GM19468 (cell line): ENCODE data around the gene UCK1.

Experiments
- ATAC-seq: cut with Tn5 transposase; IDR thresholded peaks from one replicate; pipeline ENCODE4 v1.9.1; 2021; ENCODE audit warnings: mild to moderate bottlenecking, moderate library complexity, moderate number of reproducible peaks; ENCODE audit not compliant: unreplicated experiment; ENCODE audit errors: extremely low read depth

Gene UCK1

DNA sequence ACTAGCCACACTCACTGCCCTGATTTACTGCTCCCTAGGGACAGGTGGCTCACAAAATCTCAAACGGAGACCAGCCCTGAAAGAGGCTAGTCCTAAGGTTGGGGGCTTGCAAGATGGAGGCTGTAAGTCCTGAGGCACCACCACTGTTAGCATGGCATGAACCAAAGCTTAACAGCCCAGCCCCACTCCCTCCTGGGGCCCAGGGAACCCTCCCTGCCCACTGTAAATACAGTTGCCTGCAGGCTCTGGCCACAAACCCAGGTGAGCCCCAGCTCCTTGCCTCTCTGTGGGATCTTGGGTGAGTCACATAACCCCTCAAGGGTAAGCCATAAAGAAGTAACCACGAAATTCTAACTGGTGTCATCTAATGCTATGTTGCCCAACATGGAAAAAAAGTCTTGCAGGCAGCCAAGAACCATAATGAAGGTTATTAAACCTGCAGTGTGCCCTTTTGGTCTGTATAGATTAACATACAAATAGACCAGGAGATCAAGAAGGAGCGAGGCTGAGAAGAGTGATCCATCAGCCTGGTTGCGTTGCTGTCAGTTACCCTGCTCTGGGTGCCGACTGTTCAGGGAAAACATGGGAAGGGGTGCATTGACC lies 30.0 kb downstream of the UCK1 start:
- no peak for ATAC-seq

DNA sequence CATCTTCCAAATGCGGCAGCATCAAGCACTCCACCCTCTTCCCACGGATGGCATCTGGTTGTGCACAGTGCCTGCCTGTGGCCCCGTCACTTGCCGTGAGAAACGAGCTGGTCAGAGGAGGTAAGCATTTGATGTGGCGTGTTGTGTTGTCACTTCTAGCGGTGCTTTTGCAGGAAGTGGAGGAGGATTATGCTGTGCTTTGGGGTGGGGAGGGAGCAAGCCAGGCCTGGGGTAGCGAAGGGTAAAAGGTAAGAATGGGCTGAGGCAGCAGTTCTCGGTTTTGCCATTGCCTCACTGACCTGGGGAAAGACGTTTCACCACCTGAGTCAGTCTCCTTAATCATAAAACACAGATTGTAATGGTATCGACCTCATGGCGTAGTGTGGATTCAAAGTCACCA lies 30.7 kb downstream of the UCK1 start:
- ATAC-seq: no peak

DNA sequence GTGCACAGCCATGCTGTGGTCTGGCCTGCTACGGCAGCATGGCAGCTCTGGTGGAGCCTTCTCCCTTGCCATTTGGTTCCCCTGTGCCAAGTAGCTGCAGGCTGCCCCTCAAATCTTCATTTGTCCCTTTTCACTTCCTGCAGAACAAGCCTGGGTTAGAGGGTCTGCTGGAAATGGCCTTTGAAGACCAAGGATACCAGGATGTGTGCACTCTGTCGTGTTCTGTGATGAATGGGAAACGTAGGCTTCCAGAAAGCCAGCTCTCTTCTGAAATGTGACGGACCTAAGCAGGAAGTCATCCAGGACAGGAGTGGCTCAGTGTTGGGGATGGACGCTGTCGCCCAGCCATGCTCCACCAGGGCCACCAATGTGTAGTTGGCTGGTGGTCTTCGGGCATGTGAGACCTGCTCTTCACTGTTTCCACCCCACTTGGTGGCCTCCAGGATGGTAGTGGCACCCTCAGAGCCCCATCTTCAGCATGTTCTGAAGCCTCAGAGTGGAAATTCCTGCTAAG lies 31.8 kb downstream of the UCK1 start:
- ATAC-seq: no peak

DNA sequence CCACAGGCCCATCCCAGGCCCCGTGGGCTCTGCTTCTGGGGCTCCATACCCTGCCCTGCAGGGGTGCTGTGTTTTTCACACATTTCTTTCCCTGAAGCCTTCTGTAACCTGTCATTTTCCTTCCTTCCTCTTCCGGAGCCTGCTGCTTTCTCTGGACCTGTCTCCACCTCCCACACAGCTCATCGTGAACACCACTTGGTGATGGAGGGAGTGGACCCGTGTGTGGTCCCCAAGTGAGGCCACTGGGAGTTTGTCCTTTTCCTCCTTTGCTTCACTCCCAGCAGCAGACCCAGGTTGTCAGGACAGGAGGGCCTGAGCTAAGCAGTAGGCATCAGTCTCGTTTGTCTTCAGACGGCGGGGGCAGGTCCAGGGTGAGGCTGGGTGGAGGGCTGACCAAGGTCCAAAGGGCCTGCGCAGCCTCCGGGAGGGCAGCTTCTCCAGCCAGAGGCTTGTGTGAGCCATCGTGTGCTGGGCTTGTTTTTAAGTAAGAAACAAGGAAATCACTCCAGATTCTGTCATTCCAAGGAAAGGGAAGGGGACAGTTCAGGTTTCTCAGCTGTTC lies 34.1 kb downstream of the UCK1 start:
- ATAC-seq: no peak

DNA sequence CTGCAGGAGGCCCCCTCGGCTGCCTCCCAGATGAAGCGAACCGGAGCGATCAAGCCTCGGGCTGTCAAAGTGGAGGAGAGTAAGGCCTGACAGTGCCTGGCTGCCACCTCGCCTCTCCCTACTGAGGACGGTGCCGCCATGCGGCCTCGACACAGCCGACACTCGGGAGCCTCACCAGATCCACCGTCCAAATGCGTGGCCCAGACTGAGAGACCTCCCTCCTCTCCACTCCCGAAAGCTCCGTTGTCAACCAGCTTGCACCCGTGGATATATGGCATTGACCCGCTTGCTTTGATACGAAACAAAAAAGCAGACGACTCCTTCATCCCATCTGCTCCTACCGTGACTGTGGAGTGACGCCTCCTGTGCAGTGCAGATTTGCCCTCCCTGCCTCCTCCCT lies 35.3 kb downstream of the UCK1 start:
- no peak for ATAC-seq

DNA sequence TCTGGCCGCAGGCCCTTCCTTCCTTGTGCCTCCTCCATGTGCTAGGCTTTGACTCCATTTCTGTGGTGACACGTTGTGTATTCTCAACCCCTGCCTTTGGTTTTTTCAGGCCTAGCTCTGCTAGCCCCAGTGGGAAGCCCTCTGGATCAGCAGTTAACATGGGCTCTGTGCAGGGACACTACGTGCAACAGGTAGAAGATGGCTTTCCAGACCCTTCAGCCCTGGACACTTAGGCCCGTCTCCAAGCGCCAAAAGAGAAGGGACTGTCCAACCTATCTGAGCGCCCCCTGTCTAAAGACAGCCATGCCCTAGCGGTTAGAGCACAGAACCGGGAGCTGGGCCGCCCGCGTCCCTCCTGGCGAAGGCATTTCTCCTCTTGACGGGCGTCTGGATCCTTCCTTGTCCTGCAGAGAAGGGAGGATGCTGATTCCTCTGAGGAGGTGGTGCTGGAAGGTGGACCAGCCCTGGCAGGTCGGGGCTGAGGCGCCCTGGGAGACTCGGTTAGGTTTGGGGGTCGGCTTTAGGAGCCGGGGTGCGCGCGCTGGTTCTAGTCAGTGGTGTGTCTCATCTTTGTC lies 36.7 kb downstream of the UCK1 start:
- no peak for ATAC-seq

DNA sequence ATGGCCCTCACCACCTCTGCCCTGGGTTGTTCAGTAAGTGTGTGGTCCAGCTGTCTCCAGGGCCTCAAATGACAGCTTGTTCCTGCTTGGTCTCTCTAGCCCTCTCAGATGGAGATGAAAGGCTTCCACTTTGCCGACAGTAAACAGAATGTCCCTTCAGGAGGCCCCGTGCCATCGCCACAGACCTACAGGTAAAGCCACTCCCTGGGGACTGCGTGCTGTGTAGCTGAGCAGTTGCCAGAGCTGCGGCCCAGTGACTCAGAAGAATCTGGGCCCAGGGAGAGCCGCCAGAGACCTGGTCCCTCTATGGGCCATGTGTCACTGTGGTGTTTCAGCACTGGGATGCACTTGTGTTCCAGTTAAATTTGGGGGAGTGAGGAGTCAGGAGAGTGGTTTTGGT lies 39.0 kb downstream of the UCK1 start:
- no peak for ATAC-seq

DNA sequence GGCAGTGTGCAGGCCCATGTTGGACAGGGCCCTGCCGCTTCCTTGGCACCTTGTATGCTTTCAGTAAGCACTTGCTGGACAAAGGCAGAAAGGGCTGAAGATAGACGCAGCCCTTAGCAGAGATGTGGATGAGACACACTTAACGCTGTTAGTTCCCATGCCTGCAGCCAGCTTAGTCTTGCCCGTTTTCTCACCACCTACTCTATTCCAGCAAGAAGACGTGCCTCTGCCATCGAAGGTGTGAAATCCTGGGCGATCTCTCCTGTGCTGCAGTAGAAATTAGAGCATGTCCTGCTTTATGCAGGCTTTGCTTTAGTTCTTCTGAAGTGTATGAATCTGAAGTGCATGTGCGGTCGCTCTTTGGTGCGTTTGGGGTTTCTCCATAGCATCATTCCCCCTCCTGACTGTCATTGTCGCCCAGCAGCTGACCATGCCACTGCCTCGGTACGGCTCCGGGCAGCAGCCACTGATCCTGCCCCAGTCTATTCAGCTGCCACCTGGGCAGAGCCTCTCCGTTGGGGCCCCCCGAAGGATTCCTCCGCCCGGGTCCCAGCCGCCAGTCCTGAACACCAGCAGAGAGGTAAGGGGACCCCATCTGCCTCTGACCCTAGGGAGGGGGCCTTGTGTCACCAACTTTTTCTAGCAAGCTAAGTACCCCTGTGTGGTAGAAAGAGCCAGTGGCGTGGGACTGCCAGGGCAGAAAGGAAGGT lies 39.9 kb downstream of the UCK1 start:
- ATAC-seq: no peak

DNA sequence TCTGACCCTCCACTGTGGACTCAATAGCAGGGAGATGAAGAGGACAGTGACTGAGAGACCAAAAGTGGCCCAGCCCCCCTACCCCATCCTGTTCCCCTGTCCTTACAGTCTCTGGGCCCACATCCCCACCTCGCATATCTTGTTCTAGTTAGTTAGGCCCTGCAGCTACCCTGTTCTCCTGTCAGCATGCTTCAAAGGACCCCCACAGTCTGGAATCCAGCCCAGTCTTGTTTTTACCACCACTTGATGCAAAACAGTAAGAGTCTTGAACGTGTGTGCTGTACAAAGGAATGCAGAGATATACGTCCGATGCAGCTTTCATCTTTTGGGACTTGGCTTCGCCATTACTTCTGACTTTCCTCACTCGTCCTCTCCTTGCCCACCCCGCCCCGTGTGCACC lies 40.5 kb downstream of the UCK1 start:
- ATAC-seq: no peak

DNA sequence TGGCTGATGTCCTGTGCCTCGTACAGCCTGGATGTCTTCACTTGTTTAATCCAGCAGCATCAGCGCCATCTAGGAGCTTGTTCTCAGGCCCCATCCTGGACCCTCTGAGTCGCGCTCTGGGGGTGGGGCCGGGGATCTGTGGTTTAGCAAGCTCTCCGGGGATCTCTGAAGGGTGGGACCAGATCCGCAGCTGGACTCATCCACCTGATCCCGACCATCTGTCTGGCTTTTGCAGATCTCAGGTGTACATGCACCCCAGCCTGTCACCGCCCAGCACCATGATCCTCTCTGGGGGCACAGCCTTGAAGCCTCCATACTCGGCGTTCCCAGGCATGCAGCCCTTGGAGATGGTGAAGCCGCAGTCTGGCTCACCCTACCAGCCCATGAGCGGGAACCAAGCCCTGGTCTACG lies 43.4 kb downstream of the UCK1 start:
- no peak for ATAC-seq

DNA sequence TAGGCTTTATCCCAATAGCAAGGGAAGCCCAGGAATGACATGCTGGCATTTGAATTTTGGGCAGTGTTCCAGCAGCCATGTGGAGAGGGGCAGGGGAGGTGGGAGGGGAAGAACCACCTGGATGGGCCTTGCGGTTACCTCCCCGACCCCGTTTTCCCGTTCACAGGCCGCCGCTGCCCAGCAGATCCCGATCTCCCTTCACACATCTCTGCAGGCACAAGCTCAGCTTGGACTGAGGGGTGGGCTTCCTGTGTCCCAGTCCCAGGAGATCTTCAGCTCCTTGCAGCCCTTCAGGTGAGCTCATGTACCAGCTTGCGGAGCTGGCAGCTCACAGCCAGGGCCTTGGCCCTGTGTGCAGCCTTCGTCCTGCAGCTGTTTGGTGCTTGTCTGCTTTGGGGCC lies 44.1 kb downstream of the UCK1 start:
- no peak for ATAC-seq

DNA sequence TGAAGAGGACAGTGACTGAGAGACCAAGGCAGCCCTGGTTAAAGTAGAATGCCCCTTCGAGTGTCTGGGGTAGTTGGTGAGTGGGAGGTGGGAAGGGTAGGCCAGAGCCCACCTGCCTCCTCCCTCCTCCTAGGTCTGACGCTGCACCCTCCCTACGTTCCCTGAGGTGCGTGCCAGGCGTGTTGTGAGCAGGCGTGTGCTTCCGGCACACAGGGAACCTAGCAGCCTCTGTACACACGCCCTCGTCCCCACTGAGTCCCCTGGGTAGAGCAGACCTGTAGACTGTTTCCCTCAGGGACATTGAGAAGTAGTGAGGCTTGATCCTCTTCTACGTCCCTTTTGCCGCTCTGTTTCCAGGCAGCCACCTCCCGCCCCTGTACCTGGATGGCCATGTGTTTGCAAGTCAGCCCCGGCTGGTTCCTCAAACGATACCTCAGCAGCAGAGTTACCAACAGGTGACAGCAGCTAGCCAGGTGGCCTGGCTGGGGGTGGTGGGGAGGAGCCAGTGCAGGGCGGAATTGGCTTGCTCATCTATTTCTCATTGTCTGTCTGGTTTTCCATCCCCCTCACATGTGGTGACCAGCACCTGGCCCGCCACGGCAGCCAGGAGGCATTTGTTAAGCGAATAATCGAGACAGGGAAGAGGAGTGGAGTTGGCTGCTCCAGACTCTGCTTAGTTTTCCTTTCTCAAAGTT lies 45.2 kb downstream of the UCK1 start:
- no peak for ATAC-seq

DNA sequence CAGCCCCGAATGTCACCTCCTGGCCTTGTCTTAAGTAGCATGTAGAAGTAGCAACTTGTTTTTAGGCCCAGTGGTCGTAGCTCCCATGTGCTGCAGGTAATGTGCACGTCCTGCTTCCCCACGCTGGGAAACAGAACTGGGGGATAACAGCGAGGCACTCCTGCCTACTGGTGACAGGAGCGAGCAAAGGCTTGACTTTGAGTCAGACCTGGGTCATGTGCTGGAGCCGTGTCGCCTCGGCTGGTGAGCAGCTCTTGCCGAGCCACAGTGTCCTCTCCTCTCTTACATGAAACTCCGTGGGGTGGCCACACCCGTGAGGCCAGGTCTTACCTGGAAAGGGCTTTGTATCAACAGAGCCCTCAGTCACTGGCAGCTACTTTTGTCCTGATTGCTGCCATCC lies 45.9 kb downstream of the UCK1 start:
- no peak for ATAC-seq

DNA sequence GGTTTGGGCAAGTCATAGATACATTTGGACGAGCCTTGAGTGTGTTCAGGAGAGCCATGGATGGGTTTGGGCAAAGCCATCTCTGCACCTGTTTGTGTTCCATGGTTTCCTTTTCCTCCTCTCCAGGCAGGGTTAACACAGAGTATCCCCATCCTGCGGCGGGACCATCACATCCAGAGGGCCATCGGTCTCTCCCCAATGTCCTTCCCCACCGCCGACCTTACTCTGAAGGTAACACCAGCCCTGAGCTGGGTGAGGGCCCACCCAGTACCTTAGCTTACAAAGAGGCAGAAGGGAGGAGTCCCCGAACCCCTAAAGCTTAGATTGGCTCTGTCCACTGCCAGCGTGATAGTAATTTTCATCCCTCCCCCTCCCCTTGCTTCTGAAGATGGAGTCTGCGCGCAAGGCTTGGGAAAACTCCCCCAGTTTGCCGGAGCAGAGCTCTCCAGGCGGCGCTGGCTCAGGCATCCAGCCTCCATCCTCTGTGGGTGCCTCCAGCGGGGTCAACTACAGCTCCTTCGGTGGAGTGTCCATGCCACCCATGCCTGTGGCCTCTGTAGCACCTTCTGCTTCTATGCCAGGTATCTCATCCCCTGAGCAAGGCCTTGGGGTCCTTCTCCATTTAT lies 46.4 kb downstream of the UCK1 start:
- no peak for ATAC-seq

DNA sequence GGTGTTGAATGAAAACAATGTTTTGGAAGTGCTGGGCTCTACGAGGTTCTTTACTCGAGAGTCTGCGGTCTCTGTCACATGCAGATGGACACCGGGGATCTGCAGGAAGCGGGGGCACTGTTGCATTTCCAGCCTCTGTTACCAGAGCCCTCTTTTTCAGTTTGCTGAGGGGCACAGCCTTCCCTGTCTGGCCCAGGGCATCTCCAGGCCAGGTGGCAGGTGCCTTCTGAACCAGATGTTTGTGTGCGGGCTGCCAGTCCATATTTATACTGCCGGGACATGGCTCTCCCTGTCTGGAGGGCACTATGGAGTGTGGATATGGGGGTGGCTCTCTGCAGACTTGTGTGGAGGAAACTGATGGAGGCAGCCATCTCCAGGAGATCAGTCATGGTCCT lies 47.0 kb downstream of the UCK1 start:
- ATAC-seq: no peak

DNA sequence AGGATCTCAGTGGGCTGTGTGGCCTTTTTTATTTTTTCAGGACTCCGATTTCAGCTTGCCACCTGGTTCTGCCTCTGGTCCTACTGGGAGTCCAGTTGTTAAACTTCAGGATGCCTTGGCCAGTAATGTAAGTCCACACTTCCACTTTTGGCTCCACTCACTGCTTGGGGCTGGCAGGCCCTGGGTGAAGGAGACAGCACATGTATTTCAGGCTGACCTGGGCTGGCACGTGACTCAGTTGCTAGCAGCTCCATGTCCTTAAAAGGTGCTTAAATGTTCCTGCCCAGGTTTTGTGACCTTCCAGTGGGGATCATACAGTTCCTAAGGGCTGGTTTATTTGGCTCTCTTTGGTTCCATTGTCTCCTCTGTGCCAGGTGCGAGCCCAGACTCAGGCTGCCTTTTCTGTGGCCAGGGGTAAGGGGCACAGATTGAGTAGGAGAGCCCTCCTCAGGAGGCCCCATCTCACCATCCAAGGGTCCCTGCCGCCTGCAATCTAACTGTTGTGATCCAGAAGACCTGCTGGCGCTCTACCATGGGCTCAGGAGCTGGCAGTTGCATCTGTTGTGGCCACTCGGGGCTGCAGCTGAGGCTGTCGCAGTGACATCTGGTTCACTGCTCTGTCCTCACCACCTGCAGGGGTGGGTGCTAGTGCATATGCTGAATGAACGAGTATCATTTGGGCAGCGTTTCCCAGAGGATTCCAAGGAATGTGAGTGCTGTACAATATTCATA lies 47.6 kb downstream of the UCK1 start:
- no peak for ATAC-seq

DNA sequence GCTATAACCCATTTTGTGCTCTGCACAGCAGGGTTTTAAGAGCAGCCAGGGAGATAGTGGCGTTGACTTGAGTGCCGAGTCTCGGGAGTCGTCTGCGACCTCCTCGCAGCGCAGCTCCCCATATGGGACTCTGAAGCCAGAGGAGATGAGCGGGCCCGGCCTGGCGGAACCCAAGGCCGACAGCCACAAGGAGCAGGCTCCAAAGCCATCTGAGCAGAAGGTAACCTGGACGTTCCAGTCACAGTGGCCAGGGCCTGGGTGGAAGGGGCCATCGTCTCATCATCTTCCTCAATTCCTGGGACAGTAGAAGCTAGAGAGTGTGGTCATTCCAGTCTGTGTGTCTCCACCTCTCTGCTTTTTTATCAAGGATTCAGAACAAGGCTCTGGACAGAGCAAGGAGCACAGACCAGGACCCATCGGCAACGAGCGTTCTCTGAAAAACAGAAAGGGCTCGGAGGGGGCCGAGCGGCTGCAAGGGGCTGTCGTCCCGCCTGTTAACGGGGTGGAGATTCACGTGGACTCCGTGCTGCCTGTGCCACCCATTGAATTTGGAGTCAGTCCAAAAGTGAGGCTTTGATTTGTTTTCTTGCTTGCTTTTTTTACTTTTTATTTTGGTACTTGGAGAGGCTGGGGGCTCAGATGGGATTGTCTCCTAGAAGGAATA lies 48.6 kb downstream of the UCK1 start:
- ATAC-seq: no peak

DNA sequence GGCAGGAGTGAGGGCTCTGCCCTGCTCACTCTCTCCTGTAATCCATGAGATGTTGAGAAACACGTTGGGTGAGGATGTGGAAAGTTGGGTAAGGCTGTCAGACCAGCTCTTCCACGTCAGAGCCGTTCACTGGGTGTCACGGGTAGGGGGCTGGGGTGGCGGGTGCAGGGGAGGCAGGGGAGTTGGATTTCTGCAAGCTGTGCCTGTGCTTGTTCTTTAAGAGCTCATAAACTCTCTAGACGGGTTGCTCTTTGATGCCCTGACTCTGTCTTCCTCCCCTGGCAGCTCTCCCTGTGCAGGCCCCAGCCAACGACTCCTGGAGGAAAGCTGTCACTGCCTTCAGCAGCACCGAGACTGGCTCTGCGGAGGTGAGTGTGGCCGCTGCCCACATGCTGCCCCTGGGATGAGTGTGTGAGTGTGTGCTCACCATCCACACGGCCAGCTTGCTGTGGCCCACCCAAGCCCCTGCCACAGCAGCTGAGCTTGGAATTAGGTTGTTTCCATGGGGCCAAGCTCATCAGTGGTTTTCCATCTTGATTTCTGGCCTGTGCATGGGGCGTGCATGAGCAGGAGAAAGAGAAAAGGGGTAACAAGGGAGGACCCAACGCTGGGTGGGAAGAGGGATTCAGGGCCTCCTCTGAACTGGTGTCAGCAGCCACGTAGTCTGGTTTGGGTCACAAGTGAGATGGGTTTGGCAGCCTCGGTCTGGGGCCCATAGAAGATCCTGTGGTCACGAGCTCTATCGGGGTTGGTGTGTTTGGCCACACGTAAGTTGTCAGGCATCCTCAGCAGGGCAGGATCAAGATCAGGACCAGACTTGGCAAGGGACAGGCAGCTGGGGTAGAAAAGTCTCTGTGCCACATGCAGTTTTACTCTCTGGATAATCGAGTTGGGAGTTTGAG lies 49.4 kb downstream of the UCK1 start:
- ATAC-seq: no peak
